ENCODE measurements around the gene DDX23.
A peak's percentile ranks its signal among the peaks of the same experiment; 100 is the strongest.

DDX23 gene

DNA sequence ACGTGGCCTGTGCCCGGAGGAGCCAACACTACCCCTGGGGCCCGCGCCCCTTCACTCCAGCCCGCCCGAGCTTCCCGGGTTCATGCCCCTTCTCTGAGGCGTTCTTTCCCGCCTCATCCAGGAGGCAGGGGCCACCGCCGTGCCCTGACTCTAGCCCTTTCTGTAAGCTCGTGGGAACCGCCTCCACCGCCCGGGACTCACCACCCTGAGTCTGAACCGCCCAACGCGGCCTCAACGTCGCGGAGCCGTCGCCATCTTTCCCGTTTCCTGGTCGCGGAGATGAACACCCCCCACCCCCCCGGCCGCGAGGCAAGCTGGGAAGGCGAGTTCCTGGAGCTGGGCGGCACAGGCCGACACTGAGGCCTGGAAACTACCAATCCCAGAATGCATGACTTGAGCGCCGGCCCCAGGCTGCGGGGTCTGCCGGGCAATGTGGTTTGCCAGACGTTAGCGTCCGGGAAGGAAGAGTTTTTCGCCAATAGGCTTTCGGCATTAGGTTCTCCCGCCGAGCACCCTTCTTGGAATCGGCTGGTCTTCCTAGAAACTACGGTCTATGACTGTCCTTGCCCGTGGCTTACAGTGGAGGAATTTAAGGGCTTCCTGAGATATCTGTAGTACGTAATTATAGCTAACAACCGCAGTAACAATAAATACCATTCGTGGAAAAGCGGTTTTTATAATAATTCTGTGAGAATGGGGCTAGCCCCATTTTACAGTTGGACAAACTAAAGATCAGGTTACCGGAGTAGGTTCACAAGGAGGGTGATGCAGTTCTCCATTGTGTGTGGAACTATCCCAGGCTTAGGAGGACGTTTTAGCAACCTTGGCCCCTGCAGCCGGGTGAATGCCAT, at the start of gene DDX23:
TSS of gene DDX23 (minus strand) at position 281 of the 851 bp plus-strand sequence. CDS start 6,381 bp downstream, outside the sequence.
- peak; percentile 91 for DNase-seq (ENCODE audit: extremely low read depth, low read depth)
- TF ChIP-seq, protein P1, sequence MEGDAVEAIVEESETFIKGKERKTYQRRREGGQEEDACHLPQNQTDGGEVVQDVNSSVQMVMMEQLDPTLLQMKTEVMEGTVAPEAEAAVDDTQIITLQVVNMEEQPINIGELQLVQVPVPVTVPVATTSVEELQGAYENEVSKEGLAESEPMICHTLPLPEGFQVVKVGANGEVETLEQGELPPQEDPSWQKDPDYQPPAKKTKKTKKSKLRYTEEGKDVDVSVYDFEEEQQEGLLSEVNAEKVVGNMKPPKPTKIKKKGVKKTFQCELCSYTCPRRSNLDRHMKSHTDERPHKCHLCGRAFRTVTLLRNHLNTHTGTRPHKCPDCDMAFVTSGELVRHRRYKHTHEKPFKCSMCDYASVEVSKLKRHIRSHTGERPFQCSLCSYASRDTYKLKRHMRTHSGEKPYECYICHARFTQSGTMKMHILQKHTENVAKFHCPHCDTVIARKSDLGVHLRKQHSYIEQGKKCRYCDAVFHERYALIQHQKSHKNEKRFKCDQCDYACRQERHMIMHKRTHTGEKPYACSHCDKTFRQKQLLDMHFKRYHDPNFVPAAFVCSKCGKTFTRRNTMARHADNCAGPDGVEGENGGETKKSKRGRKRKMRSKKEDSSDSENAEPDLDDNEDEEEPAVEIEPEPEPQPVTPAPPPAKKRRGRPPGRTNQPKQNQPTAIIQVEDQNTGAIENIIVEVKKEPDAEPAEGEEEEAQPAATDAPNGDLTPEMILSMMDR (IDR thresholded peaks at IDR 0.05; ENCODE audit: low read depth, low read length) = no peak

DNA sequence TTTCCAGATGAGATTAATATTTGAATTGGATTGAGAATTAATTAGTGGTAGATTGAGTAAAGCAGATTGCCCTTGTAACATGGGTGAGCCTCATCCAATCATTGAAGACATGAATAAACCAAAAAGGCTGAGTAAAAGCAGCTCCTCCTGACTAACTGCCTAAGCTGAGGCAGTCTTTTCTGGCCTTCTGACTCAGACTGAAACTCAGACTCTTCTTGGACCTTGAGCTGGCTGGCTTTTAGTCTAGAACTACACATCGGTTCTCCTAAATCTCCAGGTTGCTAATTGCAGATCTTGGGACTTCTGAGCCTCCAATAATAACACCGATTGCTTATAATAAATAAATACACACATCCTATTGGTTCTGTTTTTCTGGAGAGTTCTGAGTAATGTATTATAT, 49.3 kb upstream of the DDX23 start:
- no peak for DNase-seq (ENCODE audit: extremely low read depth, low read depth)
- TF ChIP-seq, protein P1 (IDR thresholded peaks at IDR 0.05; ENCODE audit: low read depth, low read length) = no peak

DNA sequence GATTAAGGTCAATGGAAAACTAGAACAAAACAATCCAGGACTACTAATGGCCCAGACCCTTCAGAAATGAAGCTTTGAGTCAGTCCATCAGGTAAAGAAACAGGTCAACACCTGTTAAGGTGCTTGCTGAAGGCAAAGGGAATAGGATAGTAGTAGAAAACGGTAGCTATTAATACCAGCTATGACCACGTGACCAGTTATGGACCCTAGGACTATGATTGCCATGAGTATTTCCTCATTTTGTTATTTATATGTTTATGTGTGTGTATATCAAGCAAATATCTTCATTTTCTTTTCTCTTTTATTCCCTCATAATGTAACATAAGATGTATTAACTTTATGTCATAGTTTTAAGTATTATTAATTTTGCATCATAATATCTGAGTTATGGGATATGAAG, 47.7 kb upstream of the DDX23 start:
- TF ChIP-seq, protein P1 (IDR thresholded peaks at IDR 0.05; ENCODE audit: low read depth, low read length) = no peak
- no peak for DNase-seq (ENCODE audit: extremely low read depth, low read depth)

DNA sequence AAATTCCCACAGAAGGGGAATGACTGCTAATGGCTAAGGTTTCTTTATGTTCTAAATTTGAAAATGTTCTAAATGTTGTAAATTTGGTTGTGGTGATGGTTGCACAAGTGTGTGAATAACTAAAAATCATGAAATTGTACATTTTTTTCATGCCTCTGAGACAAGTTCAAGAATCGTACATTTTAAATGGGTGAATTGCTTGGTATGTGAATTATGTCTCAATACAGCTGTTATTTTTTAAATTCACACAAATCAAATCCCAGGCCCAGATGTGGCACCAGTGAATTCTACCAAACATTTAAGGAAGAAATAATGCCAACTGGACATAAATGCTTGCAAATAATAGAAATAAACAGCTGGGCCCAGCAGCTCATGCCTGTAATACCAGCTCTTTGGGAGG, 42.3 kb upstream of the DDX23 start:
- TF ChIP-seq, protein P1 (IDR thresholded peaks at IDR 0.05; ENCODE audit: low read depth, low read length) = no peak
- DNase-seq (ENCODE audit: extremely low read depth, low read depth) = no peak

DNA sequence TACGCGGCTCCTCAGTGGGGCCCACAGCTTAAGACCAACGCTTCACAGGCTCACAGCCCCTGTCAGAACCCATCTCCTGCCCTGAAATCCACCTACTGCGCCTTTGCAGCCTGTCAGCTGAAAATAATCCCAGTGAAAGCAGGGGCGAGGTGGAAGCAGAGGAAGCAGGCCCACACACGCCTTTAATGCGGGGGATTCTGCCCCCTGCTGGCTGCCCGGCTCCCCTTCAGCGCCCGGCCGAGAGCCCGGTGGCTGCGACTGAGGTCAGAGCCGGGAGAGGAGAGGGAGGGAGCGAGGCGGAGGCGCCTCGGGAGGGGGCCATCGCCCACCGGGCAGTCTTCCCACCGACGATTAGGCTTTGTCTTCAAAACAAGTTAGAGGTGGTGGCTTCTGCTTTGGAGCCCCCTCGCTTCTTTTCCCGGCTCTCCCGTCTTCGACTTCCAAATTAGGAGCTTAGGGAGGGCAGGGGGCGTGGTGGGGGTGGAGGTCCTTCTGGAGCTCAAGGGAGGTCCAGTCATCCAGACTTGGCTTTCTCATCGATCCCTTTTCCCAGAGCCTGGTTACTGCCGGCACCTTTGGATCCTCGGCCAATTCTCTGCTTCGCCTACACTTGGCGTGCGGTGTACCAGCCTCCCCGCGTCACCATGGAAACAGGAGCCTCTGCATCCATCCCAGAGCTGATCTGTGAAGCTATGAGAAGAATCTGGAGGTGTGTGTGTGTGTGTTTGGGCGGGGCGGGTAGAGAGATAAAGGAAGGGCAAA, 38.9 kb upstream of the DDX23 start:
- DNase-seq (ENCODE audit: extremely low read depth, low read depth) = peak; percentile 29
- TF ChIP-seq, protein P1 (IDR thresholded peaks at IDR 0.05; ENCODE audit: low read depth, low read length) = peak; percentile 96

DNA sequence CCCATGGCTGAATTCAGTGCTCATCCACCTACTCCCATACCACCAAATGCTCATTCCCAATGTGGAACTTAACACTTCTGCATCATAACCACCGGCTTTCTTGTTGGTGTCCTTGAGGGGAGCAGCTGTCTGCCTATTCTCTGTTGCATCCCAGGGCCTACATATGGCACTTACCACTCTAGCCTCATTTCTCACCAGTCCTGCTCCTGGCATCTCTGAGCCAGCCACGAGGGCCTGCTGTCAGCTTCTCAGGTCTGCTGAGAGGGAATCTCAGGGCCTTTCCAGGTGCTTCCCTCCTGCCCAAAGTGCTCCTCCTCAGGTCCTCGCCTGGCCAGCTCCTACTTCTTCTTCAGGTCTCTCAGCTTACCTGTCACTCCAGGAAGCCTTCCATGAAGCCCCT, 37.7 kb upstream of the DDX23 start:
- DNase-seq (ENCODE audit: extremely low read depth, low read depth) = no peak
- TF ChIP-seq, protein P1 (IDR thresholded peaks at IDR 0.05; ENCODE audit: low read depth, low read length) = no peak

Data from AG09319 (cell line).